K562 (cell line): ENCODE measurements around the gene FERMT3. TPM values are rescaled to one million over a fixed set of nuclear protein-coding genes. Genes with fewer than 3 reads are reported as not detected.

Experiments used
- ATAC-seq: fragments of 200-7000 bp; cut with Tn5 transposase; 3 replicates; pipeline ENCODE4 v1.9.1; 2020; ENCODE audit warnings: moderate library complexity
- BruUV-seq: library from RNA; stranded (reverse); fragments of 400-500 nt; replicated peaks from 2 replicates; lab custom pipeline; 2021; lab: Mats Ljungman, UMichigan
- CTCF ChIA-PET: fragments of 300-600 bp; formaldehyde crosslinking; extraction: SDS; loops from one replicate; lab custom pipeline; 2021; ENCODE audit warnings: low intra/inter-chr PET ratio; lab: Yijun Ruan, JAX
- POLR2A ChIA-PET: fragments of 300-600, 350-650 bp; sonication (Branson Sonifier 250); formaldehyde crosslinking; extraction: SDS; loops from one replicate; lab custom pipeline; 2021; ENCODE audit warnings: antibody characterized with exemption, inconsistent platforms; lab: Yijun Ruan, JAX
- DNase-seq, 4 experiments: peaks; one replicate each; pipeline versions ENCODE4 v3.0.0 to v3.0.0-alpha.2; 2011 to 2018; ENCODE audit warnings: low spot score in 3 of 4, mixed read lengths in 3 of 4; ENCODE audit errors: extremely low read depth in 1 of 4
- FAIRE-seq: peaks from 2 replicates; lab custom pipeline; 2011; peaks lifted over from hg19 to GRCh38; lab: Jason Lieb, UNC
- H2AFZ ChIP-seq: 2 replicates; pipeline ENCODE4 v1.6.0; 2011; ENCODE audit warnings: low read depth, low read length, control low read depth, inconsistent platforms
- H3K27ac ChIP-seq: fragments of 200-600 bp; 3 replicates; pipeline ENCODE4 v1.8.0; 2011; ENCODE audit warnings: low read depth, mild to moderate bottlenecking, control low read depth, inconsistent platforms, low read length, moderate library complexity, mixed read lengths; ENCODE audit errors: extremely low read depth
- H3K27me3 ChIP-seq, 2 experiments: fragments of 300-600 bp in 1 of 2; 2 replicates in 1 of 2; 3 replicates in 1 of 2; pipeline versions ENCODE4 v1.6.0 to v1.8.0; 2011; ENCODE audit warnings: inconsistent platforms in 2 of 2, low read length in 2 of 2, mild to moderate bottlenecking in 1 of 2, mixed read lengths in 1 of 2, moderate library complexity in 1 of 2; ENCODE audit not compliant: control insufficient read depth in 2 of 2, insufficient read depth in 2 of 2
- H3K36me3 ChIP-seq: fragments of 300-600 bp; 3 replicates; pipeline ENCODE4 v1.8.0; 2011; ENCODE audit warnings: mild to moderate bottlenecking, low read length, inconsistent platforms; ENCODE audit not compliant: control insufficient read depth, insufficient read depth
- H3K4me1 ChIP-seq, 2 experiments: fragments of 200-600 bp in 1 of 2; replicated peaks in 1 of 2; 2 replicates in 1 of 2; 3 replicates in 1 of 2; pipeline versions ENCODE4 v1.5.1 to v1.8.0; 2011; ENCODE audit warnings: inconsistent platforms in 2 of 2, low read length in 2 of 2, mild to moderate bottlenecking in 1 of 2, mixed read lengths in 1 of 2, moderate library complexity in 1 of 2; ENCODE audit not compliant: control insufficient read depth in 2 of 2, insufficient read depth in 2 of 2
- H3K4me2 ChIP-seq: 2 replicates; pipeline ENCODE4 v1.6.1; 2011; ENCODE audit warnings: low read length, control low read depth, inconsistent platforms, mixed read lengths; ENCODE audit not compliant: insufficient read depth
- H3K4me3 ChIP-seq: fragments of 200-600 bp; sonication (generic), shearing (Covaris generic); 2 replicates; pipeline ENCODE4 v1.5.1; 2016; ENCODE audit warnings: control low read depth, inconsistent platforms
- H3K79me2 ChIP-seq: fragments of 200-600 bp; 3 replicates; pipeline ENCODE4 v1.8.0; 2011; ENCODE audit warnings: low read length, inconsistent platforms; ENCODE audit not compliant: control insufficient read depth, insufficient read depth
- H3K9ac ChIP-seq, 2 experiments: 2 replicates each; pipeline versions ENCODE4 v1.6.0 to v1.6.1; 2011; ENCODE audit warnings: low read depth in 2 of 2, low read length in 2 of 2, control low read depth in 1 of 2, inconsistent platforms in 1 of 2, mild to moderate bottlenecking in 1 of 2, mixed read lengths in 1 of 2; ENCODE audit not compliant: insufficient read depth in 1 of 2
- H3K9me1 ChIP-seq: one replicate; pipeline ENCODE4 v1.6.0; 2011; ENCODE audit warnings: inconsistent platforms, mild to moderate bottlenecking, low read length, moderate library complexity; ENCODE audit not compliant: control insufficient read depth, insufficient read depth
- H3K9me3 ChIP-seq: replicated peaks from 2 replicates; pipeline ENCODE4 v1.5.1; 2011; ENCODE audit warnings: low read depth, low read length, inconsistent platforms; ENCODE audit not compliant: control insufficient read depth, insufficient read depth
- H4K20me1 ChIP-seq: replicated peaks from 2 replicates; pipeline ENCODE4 v1.6.1; 2011; ENCODE audit warnings: low read length, inconsistent platforms, mixed read lengths; ENCODE audit not compliant: control insufficient read depth, insufficient read depth
- E2F8 ChIP-seq: fragments of 450-650 bp; IDR thresholded peaks from 2 replicates; pipeline ENCODE4 v1.7.1; 2018; ENCODE audit warnings: mild to moderate bottlenecking, low read depth; ENCODE audit not compliant: partially characterized antibody
- HNRNPL ChIP-seq: fragments of 200-400 bp; formaldehyde crosslinking; IDR thresholded peaks from 2 replicates; pipeline ENCODE4 v1.6.1; 2017; ENCODE audit warnings: low read depth, mild to moderate bottlenecking, low read length
- OTX1 ChIP-seq: fragments of 450-650 bp; formaldehyde crosslinking; IDR thresholded peaks from 2 replicates; pipeline ENCODE4 v1.4.0; 2022; ENCODE audit warnings: mild to moderate bottlenecking
- TEAD1 ChIP-seq, 2 experiments: fragments of 450-650 bp in 1 of 2; sonication (generic) in 1 of 2; formaldehyde crosslinking; IDR thresholded peaks; 2 replicates each; pipeline versions ENCODE4 v1.4.0 to v1.8.0; 2020 to 2022; ENCODE audit warnings: mild to moderate bottlenecking in 2 of 2, missing genetic modification reagents in 1 of 2
- TSC22D4 ChIP-seq: fragments of 450-650 bp; IDR thresholded peaks from 2 replicates; pipeline ENCODE4 v1.6.1; 2016; ENCODE audit warnings: missing genetic modification characterization, missing biosample characterization, control low read depth
- USF1 ChIP-seq: sonication (generic); formaldehyde crosslinking; IDR thresholded peaks from 2 replicates; pipeline ENCODE4 v1.9.0; 2022; ENCODE audit warnings: mild to moderate bottlenecking, missing genetic modification reagents
- ZNF239 ChIP-seq: fragments of 250-450 bp; sonication (Bioruptor Pico); IDR thresholded peaks from 2 replicates; pipeline ENCODE4 v1.4.0; 2020; ENCODE audit warnings: mild to moderate bottlenecking
- WGBS: fragments of 100-300 bp; shearing (Covaris generic); methylation state at CpG from one replicate; pipeline ENCODE4 v1.1.6; 2016; ENCODE audit warnings: low coverage, mixed read lengths; ENCODE audit not compliant: insufficient coverage; ENCODE audit errors: missing lambda C conversion rate; 5-methylcytosine and 5-hydroxymethylcytosine counted together
- in situ Hi-C: fragments of 300-500 bp; cut with MboI; formaldehyde crosslinking; loops from 4 replicates; pipeline ENCODE4 v1.15.0; 2018; ENCODE audit warnings: inconsistent platforms, mixed read lengths
- intact Hi-C: fragments of 100-400 bp; cut with micrococcal nuclease; formaldehyde crosslinking; loops from 2 replicates; pipeline ENCODE4 v1.14.2; 2022
- polyA plus RNA-seq, 8 experiments: library from polyadenylated mRNA; depleted of rRNA in 4 of 8; stranded (reverse) in 5 of 8; unstranded in 3 of 8; fragments of >200 nt; fragmentation: Nextera tagmentation in 2 of 8; fragmentation: Illumina TruSeq in 1 of 8; extraction: Ambion mirVana in 2 of 8; extraction: Trizol in 1 of 8; gene quantifications; 2 replicates each; pipeline versions ENCODE4 v1.2.1 to v1.2.3, GENCODE V29; 2011 to 2014; ENCODE audit warnings: inconsistent platforms in 1 of 8, missing spikeins in 1 of 8
- total RNA-seq, 7 experiments: library from RNA; depleted of rRNA in 6 of 7; stranded (reverse); fragments of >200 nt in 6 of 7; fragmentation: Illumina TruSeq in 2 of 7; extraction: Trizol in 2 of 7; gene quantifications; 2 replicates each; pipeline versions ENCODE4 v1.2.1 to v1.2.3, GENCODE V29; 2011 to 2021; ENCODE audit warnings: low replicate concordance in 1 of 7
- TF ChIP-seq, protein P1 (sequence below): sonication (generic); formaldehyde crosslinking; IDR thresholded peaks from 2 replicates; pipeline ENCODE4 v1.8.0; 2023; ENCODE audit warnings: missing genetic modification reagents, mild to moderate bottlenecking, borderline replicate concordance
- TF ChIP-seq, protein P2 (sequence below): fragments of 250-450 bp; sonication (Bioruptor Pico); IDR thresholded peaks from 2 replicates; pipeline ENCODE4 v1.8.0; 2022; ENCODE audit warnings: inconsistent platforms, mild to moderate bottlenecking, moderate library complexity, borderline replicate concordance

FERMT3 gene
- total and polyA plus RNA-seq, 9 of the 15 experiments (the other 6 are each of a cell fraction or from before 2014, with no cell fraction given) = 3.2 to 275 (median 79.7) TPM

DNA sequence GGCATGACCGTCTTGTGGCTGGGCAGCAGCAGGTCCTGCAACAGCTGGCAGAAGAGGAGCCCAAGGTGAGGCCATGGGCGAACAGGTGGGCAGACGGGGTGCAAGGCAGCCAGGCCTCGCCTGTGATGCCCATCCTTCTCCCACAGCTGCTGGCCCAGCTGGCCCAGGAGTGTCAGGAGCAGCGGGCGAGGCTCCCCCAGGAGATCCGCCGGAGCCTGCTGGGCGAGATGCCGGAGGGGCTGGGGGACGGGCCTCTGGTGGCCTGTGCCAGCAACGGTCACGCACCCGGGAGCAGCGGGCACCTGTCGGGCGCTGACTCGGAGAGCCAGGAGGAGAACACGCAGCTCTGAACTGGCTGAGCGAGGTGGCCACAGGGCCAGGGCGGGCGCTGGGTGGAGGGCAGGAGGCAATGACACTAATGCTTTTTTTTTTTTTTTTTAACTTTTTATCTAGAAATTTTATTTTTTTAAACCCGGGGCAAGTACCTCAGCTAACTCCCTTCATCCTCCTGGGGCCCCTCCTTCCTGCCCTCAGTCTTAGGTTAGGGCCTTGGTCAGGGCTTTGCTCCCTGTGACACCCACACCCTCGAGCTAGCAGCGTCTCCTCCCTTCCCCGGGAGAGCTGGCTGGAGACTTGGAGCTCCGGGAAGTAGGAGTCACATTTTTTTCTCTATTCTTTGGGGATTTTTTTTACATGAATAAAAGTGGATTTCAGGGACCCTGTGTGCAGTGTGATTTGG is 60.9 kb downstream of the FERMT3 start:
- WGBS = 83% methylated on average over 19 of the region's 27 CpGs
- Histone ChIP-seq H3K9me1 (peaks cover 3% of the 10 kb centered on the region), H3K36me3 (peaks cover 54% of the 10 kb centered on the region), H3K4me3 (no peak overlapping the region), H3K79me2 (peaks cover 28% of the 10 kb centered on the region), H3K27ac (peak overlapping the region; percentile 96), H3K27me3 (no peaks in the 10 kb centered on the region), H3K9ac (peak overlapping the region; percentile 89 to 99; a peak in 3 of 4 replicates), H4K20me1 (no peaks in the 10 kb centered on the region), H3K4me2 (no peak overlapping the region), H3K9me3 (no peaks in the 10 kb centered on the region), H3K4me1 (peaks cover 21 to 65% of the 10 kb centered on the region in 2 experiments), H2AFZ (no peak overlapping the region)
- ATAC-seq = no peak
- FAIRE-seq = no peak
- DNase-seq = no peak
- ChIA-PET POLR2A (interaction anchor here (0.6 to 5.7 kb wide), 7 partner anchors 9 to 61 kb away, joined by 3 to 58 read pairs (median 31); partner anchors contain the start of genes CATSPERZ, ESRRA, FERMT3 and NUDT22), CTCF (no interaction called here)
- in situ Hi-C loops = no loop called here
- BruUV-seq = no TSS peak
- intact Hi-C loops = no loop called here
- TF ChIP-seq USF1 (CRISPR knock-in tag) (0 out of 2 replicates have a peak, but pooled peaks have one; percentile 6), E2F8 (no peak), TSC22D4 (tag) (no peak), TEAD1 (CRISPR knock-in tag; IDR thresholded peaks at IDR 0.05) (no peak), ZNF239 (CRISPR knock-in tag) (no peak), HNRNPL (peak; percentile 70; the same call in 1 of the 2 replicates), OTX1 (CRISPR knock-in tag) (no peak)
- TF ChIP-seq, protein P1, sequence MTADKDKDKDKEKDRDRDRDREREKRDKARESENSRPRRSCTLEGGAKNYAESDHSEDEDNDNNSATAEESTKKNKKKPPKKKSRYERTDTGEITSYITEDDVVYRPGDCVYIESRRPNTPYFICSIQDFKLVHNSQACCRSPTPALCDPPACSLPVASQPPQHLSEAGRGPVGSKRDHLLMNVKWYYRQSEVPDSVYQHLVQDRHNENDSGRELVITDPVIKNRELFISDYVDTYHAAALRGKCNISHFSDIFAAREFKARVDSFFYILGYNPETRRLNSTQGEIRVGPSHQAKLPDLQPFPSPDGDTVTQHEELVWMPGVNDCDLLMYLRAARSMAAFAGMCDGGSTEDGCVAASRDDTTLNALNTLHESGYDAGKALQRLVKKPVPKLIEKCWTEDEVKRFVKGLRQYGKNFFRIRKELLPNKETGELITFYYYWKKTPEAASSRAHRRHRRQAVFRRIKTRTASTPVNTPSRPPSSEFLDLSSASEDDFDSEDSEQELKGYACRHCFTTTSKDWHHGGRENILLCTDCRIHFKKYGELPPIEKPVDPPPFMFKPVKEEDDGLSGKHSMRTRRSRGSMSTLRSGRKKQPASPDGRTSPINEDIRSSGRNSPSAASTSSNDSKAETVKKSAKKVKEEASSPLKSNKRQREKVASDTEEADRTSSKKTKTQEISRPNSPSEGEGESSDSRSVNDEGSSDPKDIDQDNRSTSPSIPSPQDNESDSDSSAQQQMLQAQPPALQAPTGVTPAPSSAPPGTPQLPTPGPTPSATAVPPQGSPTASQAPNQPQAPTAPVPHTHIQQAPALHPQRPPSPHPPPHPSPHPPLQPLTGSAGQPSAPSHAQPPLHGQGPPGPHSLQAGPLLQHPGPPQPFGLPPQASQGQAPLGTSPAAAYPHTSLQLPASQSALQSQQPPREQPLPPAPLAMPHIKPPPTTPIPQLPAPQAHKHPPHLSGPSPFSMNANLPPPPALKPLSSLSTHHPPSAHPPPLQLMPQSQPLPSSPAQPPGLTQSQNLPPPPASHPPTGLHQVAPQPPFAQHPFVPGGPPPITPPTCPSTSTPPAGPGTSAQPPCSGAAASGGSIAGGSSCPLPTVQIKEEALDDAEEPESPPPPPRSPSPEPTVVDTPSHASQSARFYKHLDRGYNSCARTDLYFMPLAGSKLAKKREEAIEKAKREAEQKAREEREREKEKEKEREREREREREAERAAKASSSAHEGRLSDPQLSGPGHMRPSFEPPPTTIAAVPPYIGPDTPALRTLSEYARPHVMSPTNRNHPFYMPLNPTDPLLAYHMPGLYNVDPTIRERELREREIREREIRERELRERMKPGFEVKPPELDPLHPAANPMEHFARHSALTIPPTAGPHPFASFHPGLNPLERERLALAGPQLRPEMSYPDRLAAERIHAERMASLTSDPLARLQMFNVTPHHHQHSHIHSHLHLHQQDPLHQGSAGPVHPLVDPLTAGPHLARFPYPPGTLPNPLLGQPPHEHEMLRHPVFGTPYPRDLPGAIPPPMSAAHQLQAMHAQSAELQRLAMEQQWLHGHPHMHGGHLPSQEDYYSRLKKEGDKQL (CRISPR knock-in tag) = no peak
- TF ChIP-seq, protein P2, sequence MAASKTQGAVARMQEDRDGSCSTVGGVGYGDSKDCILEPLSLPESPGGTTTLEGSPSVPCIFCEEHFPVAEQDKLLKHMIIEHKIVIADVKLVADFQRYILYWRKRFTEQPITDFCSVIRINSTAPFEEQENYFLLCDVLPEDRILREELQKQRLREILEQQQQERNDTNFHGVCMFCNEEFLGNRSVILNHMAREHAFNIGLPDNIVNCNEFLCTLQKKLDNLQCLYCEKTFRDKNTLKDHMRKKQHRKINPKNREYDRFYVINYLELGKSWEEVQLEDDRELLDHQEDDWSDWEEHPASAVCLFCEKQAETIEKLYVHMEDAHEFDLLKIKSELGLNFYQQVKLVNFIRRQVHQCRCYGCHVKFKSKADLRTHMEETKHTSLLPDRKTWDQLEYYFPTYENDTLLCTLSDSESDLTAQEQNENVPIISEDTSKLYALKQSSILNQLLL (CRISPR knock-in tag) = no peak
